ENCODE results near the gene CYB5R4. TPM values are rescaled to one million over a fixed set of nuclear protein-coding genes. Genes with fewer than 3 reads are reported as not detected.

The CYB5R4 gene
- total RNA-seq, 1 experiment from 2014 or later, result 24.0 TPM

GRCh38 chr6:83854001-83854501 lies 5.4 kb upstream of the CYB5R4 start (continued):
- TF ChIP-seq, protein P1, sequence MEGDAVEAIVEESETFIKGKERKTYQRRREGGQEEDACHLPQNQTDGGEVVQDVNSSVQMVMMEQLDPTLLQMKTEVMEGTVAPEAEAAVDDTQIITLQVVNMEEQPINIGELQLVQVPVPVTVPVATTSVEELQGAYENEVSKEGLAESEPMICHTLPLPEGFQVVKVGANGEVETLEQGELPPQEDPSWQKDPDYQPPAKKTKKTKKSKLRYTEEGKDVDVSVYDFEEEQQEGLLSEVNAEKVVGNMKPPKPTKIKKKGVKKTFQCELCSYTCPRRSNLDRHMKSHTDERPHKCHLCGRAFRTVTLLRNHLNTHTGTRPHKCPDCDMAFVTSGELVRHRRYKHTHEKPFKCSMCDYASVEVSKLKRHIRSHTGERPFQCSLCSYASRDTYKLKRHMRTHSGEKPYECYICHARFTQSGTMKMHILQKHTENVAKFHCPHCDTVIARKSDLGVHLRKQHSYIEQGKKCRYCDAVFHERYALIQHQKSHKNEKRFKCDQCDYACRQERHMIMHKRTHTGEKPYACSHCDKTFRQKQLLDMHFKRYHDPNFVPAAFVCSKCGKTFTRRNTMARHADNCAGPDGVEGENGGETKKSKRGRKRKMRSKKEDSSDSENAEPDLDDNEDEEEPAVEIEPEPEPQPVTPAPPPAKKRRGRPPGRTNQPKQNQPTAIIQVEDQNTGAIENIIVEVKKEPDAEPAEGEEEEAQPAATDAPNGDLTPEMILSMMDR (IDR thresholded peaks at IDR 0.05 in 2 of 3, conservative IDR thresholded peaks at IDR 0.05 in 1 of 3; ENCODE audit: borderline replicate concordance in 1 of 3, insufficient read depth in 1 of 3, low read depth in 2 of 3, low read length in 2 of 3), result no peak
- TF ChIP-seq SRF (IDR thresholded peaks at IDR 0.05; ENCODE audit: low read depth), result no peak
- TF ChIP-seq POLR2AphosphoS5 (IDR thresholded peaks at IDR 0.05; ENCODE audit: low read depth, low read length), result no peak
- TF ChIP-seq POLR2A (IDR thresholded peaks at IDR 0.05; ENCODE audit: borderline replicate concordance, extremely low read depth, insufficient read depth, insufficient read length), result no peak

DNA sequence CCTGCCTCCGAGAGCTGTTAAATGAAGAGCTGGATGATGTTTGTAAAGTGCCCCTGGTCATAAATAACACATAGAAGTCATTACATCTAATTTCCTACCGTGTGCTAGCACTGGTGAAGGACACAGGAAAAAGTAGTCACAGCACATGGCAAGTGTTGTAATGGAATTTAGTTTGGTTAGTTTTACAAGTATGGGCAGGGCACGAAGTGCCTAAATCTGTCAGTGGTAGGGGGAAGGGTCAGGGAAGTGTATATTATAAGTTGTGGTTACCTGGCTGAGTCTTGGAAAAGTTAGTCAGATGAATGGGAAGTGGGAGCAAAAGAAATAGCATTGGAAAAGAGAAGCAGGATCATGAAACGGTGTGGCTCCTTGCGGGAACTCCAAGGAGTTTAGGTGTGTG lies 4.7 kb upstream of the CYB5R4 start:
- no TSS peak for BruUV-seq (replicated peaks)
- no peak overlapping the region for H3K9ac ChIP-seq (ENCODE audit: low read length)
- intact Hi-C loops (cut with micrococcal nuclease), result no loop called here
- ATAC-seq (no peak), DNase-seq (ENCODE audit: low read depth, low spot score) (no peak)
- H3K9me2 ChIP-seq (ENCODE audit: insufficient read depth), result no peaks in the 10 kb centered on the region
- H3K36me3 ChIP-seq (ENCODE audit: control insufficient read depth in 1 of 2, insufficient read depth in 2 of 2, low read length in 2 of 2), result no peaks in the 10 kb centered on the region
- H3K9me3 ChIP-seq (ENCODE audit: control insufficient read depth in 1 of 2, insufficient read depth in 1 of 2, low read depth in 1 of 2, low read length in 2 of 2), result no peaks in the 10 kb centered on the region
- H4K20me1 ChIP-seq (ENCODE audit: insufficient read depth), result no peaks in the 10 kb centered on the region
- no peak overlapping the region for H3K4me3 ChIP-seq (replicated peaks in 1 of 2; ENCODE audit: low read depth in 1 of 2, low read length in 2 of 2)
- H3K4me1 ChIP-seq (ENCODE audit: control insufficient read depth in 1 of 2, insufficient read depth in 2 of 2, low read length in 2 of 2), result peaks cover 0 to 5% of the 10 kb centered on the region in 2 experiments; a peak in 1 of 4 replicates
- no peaks in the 10 kb centered on the region; the same call in 1 of the 2 replicates for H3K27me3 ChIP-seq (ENCODE audit: insufficient read depth, low read length)
- no peak overlapping the region for H2AFZ ChIP-seq (ENCODE audit: low read depth, low read length, poor library complexity, severe bottlenecking)
- POLR2A ChIA-PET, result no interaction called here
- no peak overlapping the region for H3K4me2 ChIP-seq (ENCODE audit: low read length)
- H3K79me2 ChIP-seq (ENCODE audit: insufficient read depth, low read length), result peaks cover 1% of the 10 kb centered on the region
- CTCF ChIA-PET, result no interaction called here
- no peak for TF ChIP-seq RAD21 (IDR thresholded peaks at IDR 0.05; ENCODE audit: low read depth)
- no peak for TF ChIP-seq POLR2AphosphoS5 (IDR thresholded peaks at IDR 0.05; ENCODE audit: low read depth, low read length)
- TF ChIP-seq CEBPB (IDR thresholded peaks at IDR 0.05; ENCODE audit: low read depth), result no peak
- RAD21 ChIA-PET (ENCODE audit: low non-redundant PET in 1 of 2, low total read pairs in 2 of 2, uncharacterized antibody in 2 of 2, unreplicated experiment in 2 of 2), result no interaction called here
- H3K27ac ChIP-seq (ENCODE audit: low read depth, low read length), result no peak overlapping the region

Measured in HCT116 (cell line).